Effector memory CD4-positive, alpha-beta T cell (primary cell): ENCODE data around the gene PPP3R1.

ENCODE experiments used
- DNase-seq, 3 donors: peaks; one replicate each; pipeline ENCODE4 v3.0.0-alpha.2; 2020
- H3K27ac ChIP-seq: 2 replicates; pipeline ENCODE4 v1.7.0; 2013; ENCODE audit warnings: mild to moderate bottlenecking, low read length, moderate library complexity; ENCODE audit not compliant: insufficient read depth, poor library complexity, severe bottlenecking
- H3K27me3 ChIP-seq: replicated peaks from 2 replicates; pipeline ENCODE4 v1.7.0; 2013; ENCODE audit warnings: mild to moderate bottlenecking, low read length; ENCODE audit not compliant: insufficient read depth, control insufficient read depth, poor library complexity, severe bottlenecking
- H3K36me3 ChIP-seq: 2 replicates; pipeline ENCODE4 v1.7.0; 2013; ENCODE audit warnings: mild to moderate bottlenecking, low read length, moderate library complexity; ENCODE audit not compliant: control insufficient read depth, insufficient read depth
- H3K4me1 ChIP-seq: 2 replicates; pipeline ENCODE4 v1.7.0; 2013; ENCODE audit warnings: low read length, mild to moderate bottlenecking; ENCODE audit not compliant: control insufficient read depth, insufficient read depth, poor library complexity, severe bottlenecking
- H3K4me3 ChIP-seq: 2 replicates; pipeline ENCODE4 v1.7.0; 2013; ENCODE audit warnings: low read length, low read depth, mild to moderate bottlenecking; ENCODE audit not compliant: insufficient read depth, poor library complexity, severe bottlenecking
- H3K9me3 ChIP-seq: 2 replicates; pipeline ENCODE4 v1.7.0; 2013; ENCODE audit warnings: mild to moderate bottlenecking, low read length, moderate library complexity; ENCODE audit not compliant: control insufficient read depth

PPP3R1 gene

DNA sequence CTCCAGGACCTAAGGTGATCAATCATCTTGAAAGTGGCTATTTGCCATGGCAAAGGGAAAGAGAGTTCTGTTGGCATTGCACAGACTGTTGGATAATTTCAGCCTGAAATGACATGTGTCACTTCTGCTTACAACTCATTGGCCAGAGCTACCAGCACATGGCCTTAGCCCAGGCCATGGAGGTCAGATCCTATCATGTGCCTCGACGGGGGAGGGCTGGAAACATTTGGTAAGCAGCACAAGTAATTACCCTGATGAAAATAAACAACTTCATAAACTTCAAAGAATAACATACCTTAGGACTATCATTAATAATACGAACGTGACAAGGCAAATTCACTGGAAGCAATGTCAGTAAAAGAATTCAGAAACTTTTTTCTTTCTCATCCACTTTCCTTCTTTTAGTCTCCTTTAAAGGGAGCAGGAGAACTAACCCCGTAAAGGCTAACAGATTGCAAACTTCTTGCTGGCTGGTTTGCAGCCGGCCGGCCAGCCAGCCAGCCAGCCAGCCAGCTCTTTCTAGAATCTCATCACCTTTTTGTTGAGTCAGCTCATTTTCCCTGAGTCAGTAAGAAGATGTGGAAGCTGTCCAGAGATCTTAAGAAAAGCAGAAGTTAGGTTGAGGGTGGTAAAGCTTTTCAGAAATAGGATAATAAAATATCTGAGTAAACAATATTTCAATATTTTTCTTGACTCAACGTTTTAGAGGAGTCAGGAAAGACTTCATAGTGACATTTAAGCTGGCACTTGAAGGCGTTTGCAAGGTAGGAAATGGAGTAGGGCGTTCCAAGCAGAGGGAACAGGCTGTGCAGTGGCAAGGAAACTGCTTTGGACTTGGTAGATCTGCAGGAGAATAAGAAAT, 35.5 kb upstream of the PPP3R1 start:
- Histone ChIP-seq H3K27me3 (no peaks in the 10 kb centered on the region), H3K4me1 (no peaks in the 10 kb centered on the region), H3K9me3 (no peaks in the 10 kb centered on the region), H3K27ac (no peak overlapping the region), H3K36me3 (no peaks in the 10 kb centered on the region), H3K4me3 (no peak overlapping the region)
- no peak for DNase-seq

- H3K4me1 ChIP-seq, result no peaks in the 10 kb centered on the region
- H3K9me3 ChIP-seq, result no peaks in the 10 kb centered on the region
- no peaks in the 10 kb centered on the region for H3K36me3 ChIP-seq
- H3K27ac ChIP-seq, result no peak overlapping the region
- H3K4me3 ChIP-seq, result no peak overlapping the region
- DNase-seq, result no peak
- no peaks in the 10 kb centered on the region for H3K27me3 ChIP-seq
Measured at GRCh38 chr2:68284896-68285295, 32.6 kb upstream of the PPP3R1 start.

DNA sequence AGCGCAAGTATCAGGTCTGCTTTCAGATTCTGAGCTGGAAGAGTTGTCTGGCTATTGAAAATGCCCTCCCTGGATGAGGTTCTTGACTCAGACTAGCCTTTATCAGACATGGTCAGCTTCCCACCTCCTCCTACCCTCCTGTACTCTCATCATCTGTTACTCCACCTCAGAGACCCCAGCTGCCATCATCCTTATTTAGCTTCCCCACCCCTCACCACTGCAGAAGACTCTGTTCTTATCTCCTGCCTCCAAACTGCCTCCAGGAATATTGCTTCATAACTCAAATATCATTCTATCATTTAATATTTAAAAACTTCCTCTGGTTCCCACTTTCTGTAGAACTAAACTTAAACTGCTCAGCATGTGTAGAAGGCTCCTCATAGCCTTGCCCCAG, 31.1 kb upstream of the PPP3R1 start:
- DNase-seq, result no peak

GRCh38 chr2:68282811-68283418, 30.6 kb upstream of the PPP3R1 start:
- no peaks in the 10 kb centered on the region for H3K9me3 ChIP-seq
- no peaks in the 10 kb centered on the region for H3K27me3 ChIP-seq
- no peak overlapping the region for H3K4me3 ChIP-seq
- H3K36me3 ChIP-seq, result no peaks in the 10 kb centered on the region
- H3K27ac ChIP-seq, result no peak overlapping the region
- DNase-seq, result peak in 1 of 3 donors; percentile 11
- H3K4me1 ChIP-seq, result no peaks in the 10 kb centered on the region

More for the DNA sequence above, 31.1 kb upstream of the PPP3R1 start:
- Histone ChIP-seq H3K4me3 (no peak overlapping the region), H3K9me3 (no peaks in the 10 kb centered on the region), H3K4me1 (no peaks in the 10 kb centered on the region), H3K27me3 (no peaks in the 10 kb centered on the region), H3K36me3 (no peaks in the 10 kb centered on the region), H3K27ac (no peak overlapping the region)

- no peaks in the 10 kb centered on the region for H3K36me3 ChIP-seq
- no peaks in the 10 kb centered on the region for H3K9me3 ChIP-seq
- no peak for DNase-seq
- H3K27ac ChIP-seq, result no peak overlapping the region
- H3K4me3 ChIP-seq, result no peak overlapping the region
- H3K4me1 ChIP-seq, result no peaks in the 10 kb centered on the region
- no peaks in the 10 kb centered on the region for H3K27me3 ChIP-seq
Measured at GRCh38 chr2:68280796-68281195, 28.5 kb upstream of the PPP3R1 start.

GRCh38 chr2:68280348-68280747, 28.0 kb upstream of the PPP3R1 start:
- H3K9me3 ChIP-seq, result no peaks in the 10 kb centered on the region
- no peaks in the 10 kb centered on the region for H3K27me3 ChIP-seq
- no peaks in the 10 kb centered on the region for H3K4me1 ChIP-seq
- no peak for DNase-seq
- no peaks in the 10 kb centered on the region for H3K36me3 ChIP-seq
- no peak overlapping the region for H3K27ac ChIP-seq
- H3K4me3 ChIP-seq, result no peak overlapping the region

- DNase-seq, result no peak
- H3K4me3 ChIP-seq, result no peak overlapping the region
- no peak overlapping the region for H3K27ac ChIP-seq
- H3K27me3 ChIP-seq, result no peaks in the 10 kb centered on the region
- H3K9me3 ChIP-seq, result no peaks in the 10 kb centered on the region
- no peaks in the 10 kb centered on the region for H3K36me3 ChIP-seq
- no peaks in the 10 kb centered on the region for H3K4me1 ChIP-seq
Measured at GRCh38 chr2:68279691-68280090, 27.4 kb upstream of the PPP3R1 start.

GRCh38 chr2:68278169-68278568, 25.8 kb upstream of the PPP3R1 start:
- Histone ChIP-seq H3K27me3 (no peaks in the 10 kb centered on the region), H3K4me1 (no peaks in the 10 kb centered on the region), H3K9me3 (no peaks in the 10 kb centered on the region), H3K27ac (no peak overlapping the region), H3K36me3 (no peaks in the 10 kb centered on the region), H3K4me3 (no peak overlapping the region)
- no peak for DNase-seq

GRCh38 chr2:68274022-68274421, 21.7 kb upstream of the PPP3R1 start:
- H3K36me3 ChIP-seq, result no peaks in the 10 kb centered on the region
- H3K4me1 ChIP-seq, result no peaks in the 10 kb centered on the region
- no peaks in the 10 kb centered on the region for H3K27me3 ChIP-seq
- no peak overlapping the region for H3K27ac ChIP-seq
- no peaks in the 10 kb centered on the region for H3K9me3 ChIP-seq
- DNase-seq, result no peak
- H3K4me3 ChIP-seq, result no peak overlapping the region

GRCh38 chr2:68272246-68272994, 20.1 kb upstream of the PPP3R1 start:
- H3K4me1 ChIP-seq, result no peaks in the 10 kb centered on the region
- no peaks in the 10 kb centered on the region for H3K36me3 ChIP-seq
- H3K9me3 ChIP-seq, result no peaks in the 10 kb centered on the region
- no peak overlapping the region for H3K27ac ChIP-seq
- no peaks in the 10 kb centered on the region for H3K27me3 ChIP-seq
- DNase-seq, result no peak
- H3K4me3 ChIP-seq, result no peak overlapping the region
